Mesenchymal stem cell (in vitro differentiated cells and primary cell): ENCODE data around the gene OSBPL9.
A peak's percentile ranks its signal among the peaks of the same experiment; 100 is the strongest.

ENCODE experiments used
- DNase-seq: peaks from one replicate; pipeline ENCODE4 v3.0.0-alpha.2; 2013
- H2AFZ ChIP-seq: one replicate; pipeline ENCODE4 v1.6.1; 2013; ENCODE audit warnings: low read depth, mild to moderate bottlenecking, control low read depth, inconsistent platforms, low read length, moderate library complexity
- H2AK5ac ChIP-seq: 2 replicates; pipeline ENCODE4 v1.6.1; 2013; ENCODE audit warnings: low read length, moderate library complexity, mild to moderate bottlenecking, inconsistent platforms; ENCODE audit not compliant: severe bottlenecking
- H2BK120ac ChIP-seq: one replicate; pipeline ENCODE4 v1.6.1; 2013; ENCODE audit warnings: low read depth, mild to moderate bottlenecking, inconsistent platforms, low read length, moderate library complexity
- H2BK12ac ChIP-seq, 2 experiments: one replicate each; pipeline ENCODE4 v1.6.1; 2013; ENCODE audit warnings: inconsistent platforms in 2 of 2, low read length in 2 of 2, mild to moderate bottlenecking in 2 of 2, moderate library complexity in 2 of 2, control low read depth in 1 of 2
- H2BK15ac ChIP-seq: one replicate; pipeline ENCODE4 v1.6.1; 2013; ENCODE audit warnings: mild to moderate bottlenecking, low read depth, inconsistent platforms; ENCODE audit not compliant: poor library complexity, severe bottlenecking
- H2BK5ac ChIP-seq: 2 replicates; pipeline ENCODE4 v1.6.1; 2013; ENCODE audit warnings: low read depth, mild to moderate bottlenecking, low read length, control low read depth, inconsistent platforms; ENCODE audit not compliant: poor library complexity, severe bottlenecking
- H3K14ac ChIP-seq, 2 experiments: one replicate each; pipeline ENCODE4 v1.6.1; 2013; ENCODE audit warnings: inconsistent platforms in 2 of 2, low read length in 2 of 2, control low read depth in 1 of 2, mild to moderate bottlenecking in 1 of 2, moderate library complexity in 1 of 2
- H3K18ac ChIP-seq, 2 experiments: one replicate each; pipeline ENCODE4 v1.6.1; 2013; ENCODE audit warnings: inconsistent platforms in 2 of 2, low read length in 2 of 2, control low read depth in 1 of 2, low read depth in 1 of 2, mild to moderate bottlenecking in 1 of 2
- H3K23ac ChIP-seq, 2 experiments: one replicate each; pipeline ENCODE4 v1.6.1; 2013; ENCODE audit warnings: inconsistent platforms in 2 of 2, low read length in 2 of 2, mild to moderate bottlenecking in 2 of 2, moderate library complexity in 2 of 2, control low read depth in 1 of 2
- H3K27ac ChIP-seq: 2 replicates; pipeline ENCODE4 v1.5.1; 2013; ENCODE audit warnings: mild to moderate bottlenecking, moderate library complexity, low read length, control low read depth, inconsistent platforms; ENCODE audit not compliant: poor library complexity, severe bottlenecking
- H3K27me3 ChIP-seq, 2 experiments: 2 replicates each; pipeline versions ENCODE4 v1.6.1 to v1.7.0; 2013; ENCODE audit warnings: low read length in 2 of 2, mild to moderate bottlenecking in 2 of 2, moderate library complexity in 2 of 2, control low read depth in 1 of 2, inconsistent platforms in 1 of 2; ENCODE audit not compliant: control insufficient read depth in 1 of 2, insufficient read depth in 1 of 2
- H3K36me3 ChIP-seq, 2 experiments: 2 replicates each; pipeline versions ENCODE4 v1.6.1 to v1.7.0; 2013; ENCODE audit warnings: low read length in 2 of 2, control low read depth in 1 of 2, inconsistent platforms in 1 of 2, low read depth in 1 of 2, mild to moderate bottlenecking in 1 of 2; ENCODE audit not compliant: insufficient read depth in 2 of 2, control insufficient read depth in 1 of 2
- H3K4ac ChIP-seq, 2 experiments: one replicate each; pipeline ENCODE4 v1.6.1; 2013; ENCODE audit warnings: inconsistent platforms in 2 of 2, low read length in 2 of 2, mild to moderate bottlenecking in 2 of 2, moderate library complexity in 2 of 2, control low read depth in 1 of 2, low read depth in 1 of 2
- H3K4me1 ChIP-seq: 2 replicates; pipeline ENCODE4 v1.6.1; 2013; ENCODE audit warnings: low read depth, low read length, control low read depth; ENCODE audit not compliant: control insufficient read depth, insufficient read depth
- H3K4me2 ChIP-seq: 2 replicates; pipeline ENCODE4 v1.6.1; 2013; ENCODE audit warnings: low read length, mild to moderate bottlenecking, inconsistent platforms; ENCODE audit not compliant: poor library complexity, severe bottlenecking
- H3K4me3 ChIP-seq, 2 experiments: 2 replicates each; pipeline versions ENCODE4 v1.5.1 to v1.7.0; 2013; ENCODE audit warnings: low read length in 2 of 2, mild to moderate bottlenecking in 2 of 2, control low read depth in 1 of 2, low read depth in 1 of 2; ENCODE audit not compliant: insufficient read depth in 1 of 2
- H3K79me1 ChIP-seq: replicated peaks from 2 replicates; pipeline ENCODE4 v1.6.1; 2013; ENCODE audit warnings: mild to moderate bottlenecking, control low read depth, low read length, inconsistent platforms; ENCODE audit not compliant: poor library complexity, severe bottlenecking
- H3K9ac ChIP-seq: 2 replicates; pipeline ENCODE4 v1.7.0; 2013; ENCODE audit warnings: mild to moderate bottlenecking, low read length, moderate library complexity
- H3K9me3 ChIP-seq: 2 replicates; pipeline ENCODE4 v1.7.0; 2013; ENCODE audit warnings: mild to moderate bottlenecking, low read length; ENCODE audit not compliant: control insufficient read depth
- H4K8ac ChIP-seq: one replicate; pipeline ENCODE4 v1.6.1; 2013; ENCODE audit warnings: inconsistent platforms, mild to moderate bottlenecking, low read length, moderate library complexity
- H4K91ac ChIP-seq: one replicate; pipeline ENCODE4 v1.6.1; 2013; ENCODE audit warnings: mild to moderate bottlenecking, low read length, inconsistent platforms
- WGBS: methylation state at CpG from one replicate; pipeline ENCODE4 v1.1.7; 2013; ENCODE audit warnings: mixed read lengths; 5-methylcytosine and 5-hydroxymethylcytosine counted together

OSBPL9 gene

GRCh38 chr1:51615780-51616291, 1.1 kb upstream of the OSBPL9 start:
- Histone ChIP-seq H3K9me3 (no peaks in the 10 kb centered on the region), H3K4me3 (no peak overlapping the region), H3K27me3 (no peaks in the 10 kb centered on the region), H4K91ac (no peak overlapping the region), H2BK120ac (no peak overlapping the region), H3K9ac (no peak overlapping the region), H2BK15ac (no peak overlapping the region), H3K27ac (no peak overlapping the region), H3K79me1 (peaks cover 8% of the 10 kb centered on the region), H2AFZ (no peak overlapping the region), H2BK5ac (no peak overlapping the region), H3K14ac (no peak overlapping the region), H3K18ac (no peak overlapping the region), H2BK12ac (no peak overlapping the region), H2AK5ac (no peak overlapping the region), H4K8ac (no peak overlapping the region), H3K36me3 (no peaks in the 10 kb centered on the region), H3K4me2 (no peak overlapping the region), H3K23ac (no peak overlapping the region), H3K4me1 (peaks cover 4% of the 10 kb centered on the region), H3K4ac (no peak overlapping the region)
- over 99% methylated on average over 9 of the region's 10 CpGs for WGBS
- no peak for DNase-seq

GRCh38 chr1:51616490-51616889, 402 bp upstream of the OSBPL9 start:
- no peak overlapping the region for H3K23ac ChIP-seq
- peaks cover 9% of the 10 kb centered on the region for H3K79me1 ChIP-seq
- 100% methylated on average over 1 of the region's 4 CpGs for WGBS
- H3K14ac ChIP-seq = no peak overlapping the region
- no peak overlapping the region for H2BK15ac ChIP-seq
- no peak overlapping the region for H2BK120ac ChIP-seq
- H3K9ac ChIP-seq = peak overlapping the region; percentile 36
- peaks cover 4% of the 10 kb centered on the region for H3K4me1 ChIP-seq
- no peak overlapping the region for H3K18ac ChIP-seq
- no peaks in the 10 kb centered on the region for H3K36me3 ChIP-seq
- H3K4me3 ChIP-seq = peak overlapping the region in 1 of 2 experiments; percentile 97
- no peak overlapping the region for H2BK12ac ChIP-seq
- DNase-seq = no peak
- no peak overlapping the region for H2AFZ ChIP-seq
- peak overlapping the region; percentile 46 for H3K4me2 ChIP-seq
- H4K8ac ChIP-seq = no peak overlapping the region
- no peak overlapping the region for H2AK5ac ChIP-seq
- H3K9me3 ChIP-seq = no peaks in the 10 kb centered on the region
- H4K91ac ChIP-seq = no peak overlapping the region
- H3K27me3 ChIP-seq = no peaks in the 10 kb centered on the region
- H3K27ac ChIP-seq = no peak overlapping the region
- H3K4ac ChIP-seq = no peak overlapping the region
- no peak overlapping the region for H2BK5ac ChIP-seq

- Histone ChIP-seq H4K91ac (no peak overlapping the region), H4K8ac (no peak overlapping the region), H3K14ac (no peak overlapping the region), H3K23ac (no peak overlapping the region), H3K4me3 (peak overlapping the region in 1 of 2 experiments; percentile 97), H3K9me3 (no peaks in the 10 kb centered on the region), H2BK5ac (no peak overlapping the region), H3K27ac (no peak overlapping the region), H2AK5ac (no peak overlapping the region), H3K4me2 (no peak overlapping the region), H3K4ac (no peak overlapping the region), H2BK120ac (no peak overlapping the region), H2BK12ac (no peak overlapping the region), H3K18ac (no peak overlapping the region), H2AFZ (no peak overlapping the region), H3K79me1 (peaks cover 11% of the 10 kb centered on the region), H3K4me1 (peaks cover 6% of the 10 kb centered on the region), H2BK15ac (no peak overlapping the region), H3K9ac (peak overlapping the region; percentile 88), H3K27me3 (no peaks in the 10 kb centered on the region), H3K36me3 (no peaks in the 10 kb centered on the region)
- no CpG with 5 or more reads among the region's 1 CpG for WGBS
- DNase-seq = no peak
These were observed 1.8 kb downstream of the OSBPL9 start for GRCh38 chr1:51618715-51619114.

GRCh38 chr1:51620470-51620869, 3.6 kb downstream of the OSBPL9 start:
- H3K27ac ChIP-seq = no peak overlapping the region
- no peaks in the 10 kb centered on the region for H3K9me3 ChIP-seq
- DNase-seq = no peak
- H2BK5ac ChIP-seq = no peak overlapping the region
- H3K27me3 ChIP-seq = no peaks in the 10 kb centered on the region
- H2AK5ac ChIP-seq = no peak overlapping the region
- H3K18ac ChIP-seq = no peak overlapping the region
- no peak overlapping the region for H3K4ac ChIP-seq
- H3K4me3 ChIP-seq = no peak overlapping the region
- peaks cover 6% of the 10 kb centered on the region for H3K4me1 ChIP-seq
- WGBS = 93% methylated on average over 1 of the region's 1 CpG
- H2AFZ ChIP-seq = no peak overlapping the region
- no peaks in the 10 kb centered on the region for H3K36me3 ChIP-seq
- H3K14ac ChIP-seq = no peak overlapping the region
- no peak overlapping the region for H2BK120ac ChIP-seq
- no peak overlapping the region for H3K23ac ChIP-seq
- no peak overlapping the region for H3K9ac ChIP-seq
- no peak overlapping the region for H2BK12ac ChIP-seq
- H3K4me2 ChIP-seq = no peak overlapping the region
- no peak overlapping the region for H4K8ac ChIP-seq
- H2BK15ac ChIP-seq = no peak overlapping the region
- H3K79me1 ChIP-seq = peaks cover 13% of the 10 kb centered on the region
- no peak overlapping the region for H4K91ac ChIP-seq
